Stimulated activated CD4-positive, alpha-beta T cell treated with anti-CD3 and anti-CD28 coated beads, Interleukin-15, amount 100 ng/mL, for 48 hours (primary cell): ENCODE results near the gene PAGE2B.
"Not testable (repeated sequence)": the region's sequence is repeated elsewhere in the genome, so short reads cannot be mapped to it uniquely, and the experiment has no call there.

Experiments
- DNase-seq, 2 donors: peaks; one replicate each; pipeline ENCODE4 v3.0.0-alpha.2; 2020; ENCODE audit warnings: low read depth in 2 of 2

The PAGE2B gene, protein sequence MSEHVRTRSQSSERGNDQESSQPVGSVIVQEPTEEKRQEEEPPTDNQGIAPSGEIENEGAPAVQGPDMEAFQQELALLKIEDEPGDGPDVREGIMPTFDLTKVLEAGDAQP

DNA sequence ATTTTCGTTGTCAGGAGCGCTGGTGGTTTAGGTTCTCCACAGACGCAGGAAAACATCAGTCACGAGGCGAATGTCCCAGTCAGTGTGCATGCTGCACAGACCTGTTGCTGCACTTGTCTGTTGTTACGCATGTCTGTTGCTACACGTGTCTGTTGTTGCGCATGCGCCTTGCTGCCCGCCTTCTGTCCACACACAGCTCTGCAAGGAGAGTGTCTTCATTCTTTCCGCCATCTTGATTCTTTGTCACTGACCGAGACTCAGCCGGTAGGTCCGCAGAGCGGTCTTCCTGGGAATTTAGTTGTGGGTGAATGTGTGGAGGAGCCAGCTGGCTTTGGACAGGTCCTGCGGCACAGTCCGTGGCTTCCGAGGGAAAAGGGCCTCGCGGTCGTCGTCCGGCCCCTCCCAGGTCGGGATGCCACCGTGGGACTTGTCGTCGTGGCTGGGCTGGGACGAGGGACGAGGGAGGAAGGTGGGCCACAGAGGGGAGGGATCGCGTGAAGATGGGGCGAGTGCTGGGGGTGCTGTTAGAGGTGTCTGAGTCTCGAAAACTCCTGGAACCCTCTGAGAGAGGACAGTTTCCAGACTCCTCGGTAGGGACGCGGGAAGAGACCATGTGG lies at the start of gene PAGE2B:
Gene PAGE2B (plus strand): TSS at position 180 of the 617 bp plus-strand sequence. CDS start 1,012 bp downstream, outside the sequence.
- DNase-seq, result no peak

- DNase-seq, result no peak
Measured at GRCh38 chrX:55026143-55026542, 48.7 kb upstream of the PAGE2B start.

- no peak for DNase-seq
Measured at GRCh38 chrX:55026840-55027239, 48.0 kb upstream of the PAGE2B start.

DNA sequence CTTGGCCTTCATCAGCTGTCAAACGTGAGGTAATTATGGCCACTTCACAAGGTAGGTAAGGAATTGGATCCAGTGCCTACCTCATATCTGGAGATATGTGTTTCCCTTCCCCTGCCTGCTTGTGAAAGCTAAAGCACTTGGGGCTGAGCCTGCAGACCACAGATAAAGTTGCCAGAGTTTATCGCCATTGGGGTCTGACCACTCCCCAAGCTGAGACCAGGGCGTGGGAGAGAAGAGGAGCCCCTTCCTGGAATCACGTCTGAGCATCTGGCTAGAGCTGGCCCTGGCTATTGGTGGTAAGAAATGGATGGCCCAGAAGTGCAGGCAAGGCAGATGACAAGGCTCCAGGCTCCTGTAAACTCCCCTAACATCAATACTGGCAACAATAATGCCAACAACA lies 46.8 kb upstream of the PAGE2B start:
- no peak for DNase-seq

- DNase-seq, result no peak
Measured at GRCh38 chrX:55028611-55029010, 46.2 kb upstream of the PAGE2B start.

- no peak for DNase-seq
Measured at GRCh38 chrX:55029291-55029690, 45.5 kb upstream of the PAGE2B start.

- no peak for DNase-seq
Measured at GRCh38 chrX:55030271-55031205, 44.3 kb upstream of the PAGE2B start, which contains the start of gene ALAS2. ALAS2 (minus strand) TSS chrX:55030977; CDS start chrX:55026000, 4,977 bp downstream.

DNA sequence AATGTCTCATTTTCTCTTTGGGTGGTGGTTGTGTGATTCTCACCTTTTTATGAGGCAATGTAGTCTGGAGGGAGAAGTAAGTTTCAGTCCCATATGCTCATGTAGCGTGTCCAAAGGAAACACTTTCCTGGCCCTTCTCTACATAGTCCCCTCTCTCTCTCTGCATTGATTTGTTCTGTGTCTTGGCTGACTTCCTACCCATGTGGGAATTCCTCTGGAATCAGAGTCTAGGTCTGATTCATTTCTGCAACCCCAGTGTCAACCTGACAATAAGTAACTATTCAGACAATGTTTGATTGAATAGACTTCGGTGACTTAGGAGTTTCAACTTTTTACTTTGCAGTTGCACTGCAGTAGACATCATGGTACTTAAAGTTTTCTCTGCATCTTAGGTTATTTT lies 41.4 kb upstream of the PAGE2B start:
- DNase-seq, result no peak

GRCh38 chrX:55039471-55039870 lies 35.4 kb upstream of the PAGE2B start:
- DNase-seq, result no peak

DNA sequence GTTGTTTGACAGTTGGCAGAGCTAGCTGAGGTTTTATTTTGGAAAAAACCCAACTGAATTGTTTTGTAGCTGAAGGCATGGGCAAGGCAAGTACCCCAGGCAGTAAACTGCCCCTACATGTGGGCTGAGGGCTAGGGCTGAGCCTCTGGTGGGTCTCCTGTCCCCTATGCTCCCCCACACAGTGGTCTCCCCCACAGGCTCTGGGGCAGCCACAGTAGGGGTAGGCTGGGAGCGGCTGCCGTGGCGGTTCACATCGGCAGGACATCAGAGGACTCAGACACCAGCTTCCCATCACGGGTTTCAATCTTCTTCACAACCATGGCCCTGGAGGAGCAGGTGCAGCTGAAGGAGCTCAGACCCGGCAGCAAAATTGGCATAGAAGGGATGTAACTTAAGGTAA lies 33.3 kb upstream of the PAGE2B start:
- no peak for DNase-seq

- DNase-seq, result not testable (repeated sequence)
Measured at GRCh38 chrX:55050599-55050998, 24.2 kb upstream of the PAGE2B start.

DNA sequence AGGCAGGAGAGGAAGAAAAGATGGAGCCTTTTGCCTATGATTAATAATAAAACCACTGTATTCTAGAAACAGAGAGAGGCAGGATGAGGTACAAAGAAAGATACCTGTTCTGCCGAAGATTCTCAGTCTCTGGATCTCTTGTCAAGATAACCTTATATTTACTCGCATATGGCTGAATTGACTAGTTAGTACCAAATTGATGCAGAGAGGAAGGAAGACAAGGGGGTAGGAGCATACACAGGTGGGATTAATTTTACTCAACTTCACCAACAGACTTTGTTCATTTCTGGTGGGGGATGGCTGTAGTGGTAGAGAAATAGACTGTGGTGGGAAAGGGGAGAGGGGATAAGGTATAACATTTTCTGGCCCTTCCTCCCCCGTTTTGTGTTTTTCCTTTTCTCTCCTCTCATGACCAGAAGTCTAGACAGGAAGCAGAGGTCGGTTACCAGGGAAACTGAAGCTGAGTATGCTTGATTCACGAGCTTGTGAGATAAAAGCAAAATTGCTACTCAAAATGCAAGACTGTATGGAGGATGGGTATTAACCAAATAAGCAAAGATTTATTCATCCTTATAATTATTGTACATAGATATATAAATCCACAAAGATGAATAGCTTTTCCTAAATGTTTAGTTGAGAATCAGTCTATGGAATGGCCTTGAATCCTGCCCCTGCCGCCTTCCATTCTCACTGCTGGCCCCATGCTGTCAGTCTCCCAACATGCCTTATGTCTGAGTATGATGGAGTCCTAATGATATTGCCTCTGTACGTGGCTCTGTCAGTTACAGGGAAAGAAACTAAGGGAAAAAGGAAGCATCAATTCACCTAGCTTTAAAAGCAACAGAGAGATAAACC lies 17.8 kb upstream of the PAGE2B start:
- no peak for DNase-seq

DNA sequence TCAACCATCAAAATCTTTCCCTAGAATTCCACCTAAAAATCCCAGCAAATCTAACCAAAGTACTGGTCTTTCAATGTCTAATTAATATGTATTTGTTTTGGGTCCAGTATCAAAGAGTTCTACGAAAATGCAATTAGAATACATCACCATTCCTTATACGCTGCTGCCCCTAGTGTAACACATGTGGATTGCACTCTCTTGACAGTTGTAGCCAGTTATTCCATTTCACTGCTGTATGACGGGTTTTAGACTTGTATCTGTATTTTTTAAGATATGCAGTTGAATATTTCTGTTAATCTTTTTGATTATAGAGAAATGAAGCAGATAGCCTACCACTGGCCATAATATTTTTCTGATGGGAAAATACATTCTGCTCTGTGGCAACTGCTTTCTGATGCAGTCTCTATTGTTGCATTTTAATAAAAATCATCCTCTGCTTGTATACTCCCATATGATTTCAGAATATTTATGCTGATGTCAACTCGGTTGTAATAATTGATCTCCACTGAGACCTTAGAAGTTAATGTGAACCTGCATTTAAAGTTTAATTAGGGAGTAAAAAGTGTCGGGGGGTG lies 17.1 kb upstream of the PAGE2B start:
- DNase-seq, result peak in 1 of 2 donors; percentile 24

DNA sequence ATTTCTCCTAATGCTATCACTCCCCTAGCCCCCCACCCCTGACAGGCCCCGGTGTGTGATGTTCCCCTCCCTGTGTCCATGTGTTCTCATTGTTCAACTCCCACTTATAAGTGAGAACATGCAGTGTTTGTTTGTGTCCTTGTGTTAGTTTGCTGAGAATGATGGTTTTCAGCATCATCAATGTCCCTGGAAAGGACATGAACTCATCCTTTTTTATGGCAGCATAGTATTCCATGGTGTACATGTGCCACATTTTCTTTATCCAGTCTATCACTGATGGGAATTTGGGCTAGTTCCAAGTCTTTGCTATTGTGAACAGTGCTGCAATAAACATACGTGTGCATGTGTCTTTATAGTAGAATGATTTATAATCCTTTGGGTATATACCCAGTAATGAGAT lies 7.7 kb upstream of the PAGE2B start:
- DNase-seq, result not testable (repeated sequence)

DNA sequence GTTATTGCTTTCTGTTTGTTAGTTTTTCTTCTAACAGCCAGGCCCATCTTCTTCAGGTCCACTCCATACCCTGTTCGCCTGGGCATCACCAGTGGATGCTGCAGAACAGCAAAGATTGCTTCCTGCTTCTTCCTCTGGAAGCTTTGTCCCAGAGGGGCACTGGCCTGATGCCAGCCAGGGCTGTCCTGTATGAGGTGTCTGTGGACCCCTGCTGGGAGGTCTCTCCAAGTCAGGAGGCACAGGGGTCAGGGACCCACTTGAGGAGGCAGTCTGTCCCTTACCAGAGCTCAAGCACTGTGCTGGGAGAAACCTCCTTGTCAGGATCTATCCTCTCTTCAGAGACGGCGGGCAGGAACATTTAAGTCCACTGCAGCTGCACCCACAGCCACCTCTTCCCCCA lies 2.5 kb upstream of the PAGE2B start:
- no peak for DNase-seq

DNA sequence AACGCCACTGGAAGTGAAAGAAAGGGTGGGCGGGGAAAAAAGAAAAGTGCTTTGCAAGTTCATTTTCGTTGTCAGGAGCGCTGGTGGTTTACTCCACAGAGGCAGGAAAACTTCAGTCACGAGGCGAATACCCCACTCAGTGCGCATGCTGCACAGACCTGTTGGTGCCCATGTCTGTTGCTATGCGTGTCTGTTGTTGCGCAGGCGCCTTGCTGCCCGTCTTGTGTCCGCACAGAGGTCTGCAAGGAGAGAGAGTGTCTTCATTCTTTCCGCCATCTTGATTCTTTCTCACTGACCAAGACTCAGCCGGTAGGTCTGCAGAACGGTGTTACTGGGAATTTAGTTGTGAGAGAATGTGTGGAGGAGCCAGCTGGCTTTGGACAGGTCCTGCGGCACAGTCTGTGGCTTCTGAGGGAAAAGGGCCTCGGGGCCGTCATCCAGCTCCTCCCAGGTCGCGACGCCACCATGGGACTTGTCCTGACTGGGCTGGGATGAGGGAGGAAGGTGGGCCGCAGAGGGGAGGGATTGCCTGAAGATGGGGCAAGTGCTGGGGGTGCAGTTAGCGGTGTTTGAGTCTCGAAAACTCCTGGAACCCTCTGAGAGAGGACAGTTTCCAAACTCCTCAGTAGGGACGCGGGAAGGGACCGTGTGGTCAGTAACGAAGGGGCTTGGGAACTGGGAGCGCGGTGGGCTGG lies 14.1 kb downstream of the PAGE2B start, which contains the start of gene PAGE2:
Gene PAGE2 (plus strand): TSS at position 224 of the 695 bp plus-strand sequence. CDS start 1,003 bp downstream, outside the sequence.
- DNase-seq, result no peak

GRCh38 chrX:55098691-55099090 lies 23.9 kb downstream of the PAGE2B start:
- no peak for DNase-seq

GRCh38 chrX:55099162-55099561 lies 24.3 kb downstream of the PAGE2B start:
- DNase-seq, result no peak

GRCh38 chrX:55102754-55103153 lies 27.9 kb downstream of the PAGE2B start:
- DNase-seq, result no peak

- no peak for DNase-seq
Measured at GRCh38 chrX:55107262-55107661, 32.4 kb downstream of the PAGE2B start.

GRCh38 chrX:55107911-55108310 lies 33.1 kb downstream of the PAGE2B start:
- DNase-seq, result no peak
